ENCODE measurements around the gene ZNF644.

- no peak for TF ChIP-seq YY1 (IDR thresholded peaks at IDR 0.05; ENCODE audit: low read depth)
- no peak for TF ChIP-seq CTCF (IDR thresholded peaks at IDR 0.05)
- no peak for TF ChIP-seq RAD21 (IDR thresholded peaks at IDR 0.05; ENCODE audit: low read length)
- no peak for TF ChIP-seq EP300 (IDR thresholded peaks at IDR 0.05; ENCODE audit: borderline replicate concordance in 1 of 2, low read depth in 1 of 2, low read length in 1 of 2)
- no peak for TF ChIP-seq POLR2AphosphoS5 (IDR thresholded peaks at IDR 0.05; ENCODE audit: low read depth, low read length)
- no peak for TF ChIP-seq SIN3A (IDR thresholded peaks at IDR 0.05; ENCODE audit: borderline replicate concordance, low read depth, low read length)
- no peak for TF ChIP-seq MAX (IDR thresholded peaks at IDR 0.05; ENCODE audit: low read depth)
- TF ChIP-seq TAF1 (IDR thresholded peaks at IDR 0.05; ENCODE audit: borderline replicate concordance, low read depth, low read length): no peak
These were observed 9.2 kb upstream of the ZNF644 start for GRCh38 chr1:91031081-91031480.
